ENCODE results near the gene ABCC6.
"Not testable (repeated sequence)": the region's sequence is repeated elsewhere in the genome, so short reads cannot be mapped to it uniquely, and the experiment has no call there.

The ABCC6 gene

DNA sequence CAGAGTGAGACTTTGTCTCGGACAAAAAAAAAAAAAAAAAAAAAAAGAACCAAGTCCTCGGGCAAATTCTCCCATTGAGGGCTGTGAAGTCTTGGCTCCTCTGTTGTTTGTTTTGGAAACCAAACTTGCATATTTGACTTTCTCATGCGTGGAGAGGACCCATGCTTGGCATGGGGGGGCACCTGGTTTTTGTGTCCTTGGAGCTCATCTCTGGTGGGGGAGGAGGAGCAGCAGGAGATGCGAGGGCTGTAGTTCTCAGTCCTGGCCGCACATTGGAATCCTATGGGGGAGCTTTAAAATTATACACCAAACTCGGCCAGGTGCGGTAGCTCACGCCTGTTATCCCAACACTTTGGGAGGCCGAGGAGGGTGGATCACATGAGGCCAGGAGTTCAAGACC lies 74.5 kb downstream of the ABCC6 start:
- Histone ChIP-seq H3K36me3 (no peaks in the 10 kb centered on the region; the same call in 1 of the 2 replicates), H3K4me3 (ENCODE audit: low read depth, low read length) (no peak overlapping the region), H3K27ac (no peak overlapping the region), H3K27me3 (ENCODE audit: insufficient read depth, low read depth, severe bottlenecking) (no peaks in the 10 kb centered on the region), H3K9me3 (ENCODE audit: severe bottlenecking) (no peaks in the 10 kb centered on the region)
- no peak for DNase-seq
- TF ChIP-seq, protein P1, sequence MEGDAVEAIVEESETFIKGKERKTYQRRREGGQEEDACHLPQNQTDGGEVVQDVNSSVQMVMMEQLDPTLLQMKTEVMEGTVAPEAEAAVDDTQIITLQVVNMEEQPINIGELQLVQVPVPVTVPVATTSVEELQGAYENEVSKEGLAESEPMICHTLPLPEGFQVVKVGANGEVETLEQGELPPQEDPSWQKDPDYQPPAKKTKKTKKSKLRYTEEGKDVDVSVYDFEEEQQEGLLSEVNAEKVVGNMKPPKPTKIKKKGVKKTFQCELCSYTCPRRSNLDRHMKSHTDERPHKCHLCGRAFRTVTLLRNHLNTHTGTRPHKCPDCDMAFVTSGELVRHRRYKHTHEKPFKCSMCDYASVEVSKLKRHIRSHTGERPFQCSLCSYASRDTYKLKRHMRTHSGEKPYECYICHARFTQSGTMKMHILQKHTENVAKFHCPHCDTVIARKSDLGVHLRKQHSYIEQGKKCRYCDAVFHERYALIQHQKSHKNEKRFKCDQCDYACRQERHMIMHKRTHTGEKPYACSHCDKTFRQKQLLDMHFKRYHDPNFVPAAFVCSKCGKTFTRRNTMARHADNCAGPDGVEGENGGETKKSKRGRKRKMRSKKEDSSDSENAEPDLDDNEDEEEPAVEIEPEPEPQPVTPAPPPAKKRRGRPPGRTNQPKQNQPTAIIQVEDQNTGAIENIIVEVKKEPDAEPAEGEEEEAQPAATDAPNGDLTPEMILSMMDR (IDR thresholded peaks at IDR 0.05; ENCODE audit: low read depth, low read length) = no peak

DNA sequence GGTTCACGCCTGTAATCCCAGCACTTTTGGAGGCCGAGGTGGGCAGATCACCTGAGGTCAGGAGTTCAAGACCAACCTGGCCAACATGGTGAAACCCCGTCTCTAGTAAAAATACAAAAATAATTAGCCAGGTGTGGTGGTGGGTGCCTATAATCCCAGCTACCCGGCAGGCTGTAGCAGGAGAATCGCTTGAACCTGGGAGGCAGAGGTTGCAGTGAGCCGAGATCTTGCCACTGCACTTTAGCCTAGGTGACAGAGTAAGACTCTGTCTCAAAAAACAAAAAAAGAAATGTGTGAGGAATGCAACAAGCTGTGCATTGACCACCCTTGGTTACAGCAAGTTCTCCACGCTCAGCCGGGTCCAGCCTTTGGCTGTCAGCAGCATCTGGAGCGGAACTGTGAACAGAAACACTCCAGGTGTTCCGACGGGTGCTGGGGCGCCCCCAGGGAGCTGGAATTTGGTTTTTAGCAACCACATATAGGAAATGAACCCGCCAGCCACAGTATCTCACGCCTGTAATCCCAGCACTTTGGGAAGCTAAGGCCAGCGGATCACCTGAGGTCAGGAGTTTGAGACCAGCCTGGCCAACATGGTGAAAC lies 75.2 kb downstream of the ABCC6 start:
- H3K27me3 ChIP-seq (ENCODE audit: insufficient read depth, low read depth, severe bottlenecking); H3K9me3 ChIP-seq (ENCODE audit: severe bottlenecking); DNase-seq; H3K36me3 ChIP-seq; H3K4me3 ChIP-seq (ENCODE audit: low read depth, low read length); H3K27ac ChIP-seq: not testable (repeated sequence)

DNA sequence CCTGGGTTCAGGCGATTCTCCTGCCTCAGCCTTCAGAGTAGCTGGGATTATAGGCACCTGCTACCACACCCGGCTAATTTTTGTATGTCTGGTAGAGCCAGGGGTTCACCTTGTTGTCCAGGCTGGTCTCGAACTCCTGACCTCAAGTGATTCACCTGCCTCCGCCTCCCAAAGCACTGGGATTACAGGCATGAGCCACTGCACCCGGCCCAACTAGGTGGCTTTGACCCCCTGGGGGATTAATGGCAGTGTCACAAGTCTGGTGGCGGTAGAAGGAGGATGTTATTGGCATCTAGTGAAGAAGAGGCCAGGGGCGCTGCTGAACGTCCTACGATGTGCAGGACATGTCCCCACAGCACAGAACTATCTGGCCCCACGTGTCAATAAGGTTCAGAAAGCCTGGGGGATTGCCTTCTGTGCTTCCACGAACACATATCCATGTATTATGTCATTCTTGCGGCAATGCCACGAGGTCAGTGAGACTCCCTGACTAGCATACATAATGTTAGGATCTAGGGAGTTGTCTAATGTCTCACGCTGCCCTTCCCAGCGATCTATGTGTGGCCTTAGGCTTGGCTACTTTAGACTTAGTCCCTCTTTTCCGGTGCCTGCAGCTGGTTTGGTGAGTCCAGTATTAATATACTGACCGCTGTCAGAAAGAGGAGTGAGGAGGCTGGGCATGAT lies 75.8 kb downstream of the ABCC6 start:
- Histone ChIP-seq H3K9me3 (ENCODE audit: severe bottlenecking) (no peaks in the 10 kb centered on the region), H3K4me3 (ENCODE audit: low read depth, low read length) (no peak overlapping the region), H3K27ac (no peak overlapping the region), H3K36me3 (no peaks in the 10 kb centered on the region; the same call in 1 of the 2 replicates), H3K27me3 (ENCODE audit: insufficient read depth, low read depth, severe bottlenecking) (no peaks in the 10 kb centered on the region)
- no peak for DNase-seq
- TF ChIP-seq, protein P1 (IDR thresholded peaks at IDR 0.05; ENCODE audit: low read depth, low read length) = no peak

DNA sequence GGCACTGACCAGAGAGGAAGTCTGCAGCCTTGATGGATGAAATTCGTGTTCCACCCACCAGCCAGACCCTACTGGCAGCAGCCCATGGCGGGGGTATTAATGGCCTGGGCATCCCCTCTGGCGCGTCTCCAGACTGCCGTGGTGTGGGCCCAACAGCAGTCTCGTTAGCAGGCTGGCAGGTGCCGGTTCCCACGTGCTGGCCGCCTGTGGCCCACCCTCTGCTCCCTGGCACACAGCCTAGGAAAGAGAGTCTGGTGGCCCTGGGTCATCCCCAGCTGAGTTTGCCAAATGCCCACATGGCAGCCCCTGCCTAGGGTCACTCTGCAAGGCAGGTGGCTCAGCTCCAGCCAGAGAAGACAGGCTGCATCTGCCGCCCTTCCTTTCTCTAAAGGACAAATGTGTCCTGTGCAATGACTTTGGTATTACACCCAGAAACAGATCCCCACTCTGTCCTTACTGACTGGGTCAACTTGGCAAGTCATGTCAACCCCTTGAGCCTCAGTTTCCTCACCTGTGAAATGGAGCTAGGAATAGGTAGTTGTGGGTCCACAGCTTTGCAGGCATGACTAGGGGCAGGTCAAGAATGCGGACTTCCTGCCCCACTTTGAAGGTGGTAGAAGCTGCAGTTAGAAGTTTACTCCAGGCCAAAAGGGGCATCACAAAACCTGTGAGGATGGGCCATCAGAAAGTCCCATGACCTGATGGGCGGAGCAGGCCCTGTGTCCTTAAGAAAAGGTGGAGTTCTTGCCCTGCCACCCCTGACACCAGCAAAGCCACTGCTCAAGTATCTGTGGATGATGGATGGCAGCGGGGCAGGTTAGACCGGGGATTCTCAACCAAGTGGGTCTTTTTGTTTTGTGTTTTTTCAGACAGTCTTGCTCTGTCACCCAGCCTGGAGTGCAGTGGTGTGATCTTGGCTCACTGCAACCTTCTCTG lies 76.6 kb downstream of the ABCC6 start:
- no peak overlapping the region for H3K27ac ChIP-seq
- no peak overlapping the region for H3K4me3 ChIP-seq (ENCODE audit: low read depth, low read length)
- H3K36me3 ChIP-seq = peaks cover under 1% of the 10 kb centered on the region
- TF ChIP-seq, protein P1 (IDR thresholded peaks at IDR 0.05; ENCODE audit: low read depth, low read length) = no peak
- no peak for DNase-seq
- H3K9me3 ChIP-seq (ENCODE audit: severe bottlenecking) = no peaks in the 10 kb centered on the region
- H3K27me3 ChIP-seq (ENCODE audit: insufficient read depth, low read depth, severe bottlenecking) = no peaks in the 10 kb centered on the region

DNA sequence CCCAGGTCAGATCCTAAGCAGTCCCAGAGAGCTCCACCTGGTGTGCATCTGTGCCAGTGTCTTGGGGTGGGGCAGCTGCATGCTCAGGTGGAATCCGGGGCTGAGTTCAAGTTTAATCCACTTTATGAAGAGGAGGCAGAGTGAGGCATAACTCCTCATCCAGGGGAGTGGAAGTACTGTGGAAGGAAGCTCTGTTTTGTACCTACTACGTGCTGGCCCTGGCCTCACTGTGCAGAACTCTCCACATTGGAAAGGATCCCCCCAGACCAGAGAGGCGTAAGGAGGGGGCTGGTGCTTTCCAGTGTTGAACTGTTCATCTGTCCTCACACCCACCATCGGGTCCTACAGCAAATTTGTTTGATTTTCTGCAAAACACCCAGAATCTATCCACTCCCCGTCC lies 78.0 kb downstream of the ABCC6 start:
- H3K9me3 ChIP-seq (ENCODE audit: severe bottlenecking) = no peaks in the 10 kb centered on the region
- DNase-seq = no peak
- peaks cover 11% of the 10 kb centered on the region for H3K36me3 ChIP-seq
- H3K27me3 ChIP-seq (ENCODE audit: insufficient read depth, low read depth, severe bottlenecking) = no peaks in the 10 kb centered on the region
- H3K4me3 ChIP-seq (ENCODE audit: low read depth, low read length) = no peak overlapping the region
- no peak overlapping the region for H3K27ac ChIP-seq
- TF ChIP-seq, protein P1 (IDR thresholded peaks at IDR 0.05; ENCODE audit: low read depth, low read length) = peak; percentile 19; the same call in 1 of the 2 replicates

DNA sequence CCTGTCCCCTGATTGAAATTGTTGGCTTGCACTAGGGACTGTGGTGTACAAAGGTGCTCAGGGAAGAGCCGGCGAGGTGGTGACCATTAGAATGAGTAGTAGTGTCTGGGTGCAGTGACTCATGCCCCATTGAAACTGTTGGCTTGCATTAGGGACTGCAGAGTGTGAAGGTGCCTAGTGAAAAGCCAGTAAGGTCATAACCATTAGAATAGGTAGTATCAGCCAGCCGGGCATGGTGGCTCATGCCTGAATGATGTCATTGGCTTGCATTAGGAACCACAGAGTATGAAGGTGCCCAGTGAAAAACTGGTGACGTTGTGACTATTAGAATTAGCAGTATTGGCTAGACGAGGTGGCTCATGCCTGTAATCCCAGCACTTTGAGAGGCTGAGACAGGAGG lies 78.9 kb downstream of the ABCC6 start:
- Histone ChIP-seq H3K9me3 (ENCODE audit: severe bottlenecking) (no peaks in the 10 kb centered on the region), H3K36me3 (peaks cover 11% of the 10 kb centered on the region), H3K27ac (no peak overlapping the region), H3K27me3 (ENCODE audit: insufficient read depth, low read depth, severe bottlenecking) (no peaks in the 10 kb centered on the region), H3K4me3 (ENCODE audit: low read depth, low read length) (no peak overlapping the region)
- no peak for DNase-seq
- TF ChIP-seq, protein P1 (IDR thresholded peaks at IDR 0.05; ENCODE audit: low read depth, low read length) = no peak
